D721Med (cell line): ENCODE measurements around the gene JAGN1.

Experiments
- DNase-seq: peaks from one replicate; pipeline ENCODE4 v3.0.0; 2011; ENCODE audit warnings: low spot score; ENCODE audit not compliant: insufficient read length
- FAIRE-seq: peaks from 2 replicates; lab custom pipeline; 2011; peaks lifted over from hg19 to GRCh38; lab: Jason Lieb, UNC
- CTCF ChIP-seq: IDR thresholded peaks from 2 replicates; pipeline ENCODE4 v1.5.1; 2012; ENCODE audit warnings: mild to moderate bottlenecking, control low read depth; ENCODE audit not compliant: insufficient read depth; ENCODE audit errors: missing control alignments

JAGN1 gene

GRCh38 chr3:9883706-9884554 lies 6.5 kb upstream of the JAGN1 start:
- no peak for FAIRE-seq
- DNase-seq = no peak

GRCh38 chr3:9884555-9885165 lies 5.8 kb upstream of the JAGN1 start:
- TF ChIP-seq CTCF = no peak
- no peak for FAIRE-seq
- DNase-seq = no peak

More at GRCh38 chr3:9883706-9884554, 6.5 kb upstream of the JAGN1 start:
- no peak for TF ChIP-seq CTCF

GRCh38 chr3:9886328-9886727 lies 4.1 kb upstream of the JAGN1 start:
- no peak for TF ChIP-seq CTCF
- DNase-seq = no peak

GRCh38 chr3:9887480-9887879 lies 2.9 kb upstream of the JAGN1 start:
- DNase-seq (no peak), FAIRE-seq (no peak)
- no peak for TF ChIP-seq CTCF

More at GRCh38 chr3:9886328-9886727, 4.1 kb upstream of the JAGN1 start:
- FAIRE-seq = no peak

- FAIRE-seq (no peak), DNase-seq (no peak)
Measured at GRCh38 chr3:9888540-9888939, 1.9 kb upstream of the JAGN1 start.

GRCh38 chr3:9889405-9889804 lies 1.0 kb upstream of the JAGN1 start:
- no peak for FAIRE-seq
- no peak for TF ChIP-seq CTCF
- DNase-seq = no peak

More at GRCh38 chr3:9888540-9888939, 1.9 kb upstream of the JAGN1 start:
- TF ChIP-seq CTCF = no peak
